H1 (cell line): ENCODE results near the gene CYLD. TPM values are rescaled to one million over a fixed set of nuclear protein-coding genes. Genes with fewer than 3 reads are reported as not detected.

Experiments used
- BRCA1 ChIP-seq: IDR thresholded peaks from 2 replicates; pipeline ENCODE4 v1.6.1; 2012; ENCODE audit warnings: low read depth, low read length, improper control_type of control experiment
- EGR1 ChIP-seq: IDR thresholded peaks from 2 replicates; pipeline ENCODE4 v1.6.1; 2011; ENCODE audit warnings: low read depth, low read length, borderline replicate concordance
- GTF2F1 ChIP-seq: IDR thresholded peaks from 2 replicates; pipeline ENCODE4 v1.6.1; 2012; ENCODE audit warnings: low read depth, low read length, improper control_type of control experiment, borderline replicate concordance
- HDAC6 ChIP-seq: IDR thresholded peaks from one replicate; pipeline ENCODE4 v1.7.1; 2012; ENCODE audit warnings: low read depth, mild to moderate bottlenecking, inconsistent platforms, low read length, moderate library complexity
- JUND ChIP-seq: IDR thresholded peaks from 2 replicates; pipeline ENCODE4 v1.6.1; 2011; ENCODE audit warnings: mild to moderate bottlenecking, improper control_type of control experiment, low read length
- TCF12 ChIP-seq: IDR thresholded peaks from 2 replicates; pipeline ENCODE4 v1.6.1; 2011; ENCODE audit warnings: low read depth, mild to moderate bottlenecking, low read length
- polyA plus RNA-seq, 7 experiments: library from polyadenylated mRNA; depleted of rRNA in 3 of 7; stranded (reverse) in 5 of 7; unstranded in 2 of 7; fragments of >200 nt in 5 of 7; fragments of 200-250 nt in 2 of 7; gene quantifications; 1 replicate in 5 of 7; 2 replicates in 1 of 7; 4 replicates in 1 of 7; pipeline versions ENCODE4 v1.2.1 to v1.2.3, GENCODE V29; 2011 to 2013; ENCODE audit warnings: missing spikeins in 2 of 7, mixed read lengths in 2 of 7
- total RNA-seq: library from RNA; stranded (reverse); fragmentation: NEBNext Ultra II Directional; extraction: Animal tissue kit (Norgen Biotek cat#: 25700); gene quantifications from 2 replicates; pipeline ENCODE4 v1.2.1, GENCODE V29; 2021

The CYLD gene
- total and polyA plus RNA-seq, 2 of the 8 experiments (the other 6 are each of a cell fraction or from before 2014, with no cell fraction given) = 3.7 to 18.8 TPM

- TF ChIP-seq TCF12 (no peak), GTF2F1 (no peak), BRCA1 (no peak), JUND (no peak), HDAC6 (no peak), EGR1 (no peak)
These were observed 92.0 kb downstream of the CYLD start (continued) for GRCh38 chr16:50833929-50834328.
